Measurements from ENCODE around the gene PPFIA2.

DNA sequence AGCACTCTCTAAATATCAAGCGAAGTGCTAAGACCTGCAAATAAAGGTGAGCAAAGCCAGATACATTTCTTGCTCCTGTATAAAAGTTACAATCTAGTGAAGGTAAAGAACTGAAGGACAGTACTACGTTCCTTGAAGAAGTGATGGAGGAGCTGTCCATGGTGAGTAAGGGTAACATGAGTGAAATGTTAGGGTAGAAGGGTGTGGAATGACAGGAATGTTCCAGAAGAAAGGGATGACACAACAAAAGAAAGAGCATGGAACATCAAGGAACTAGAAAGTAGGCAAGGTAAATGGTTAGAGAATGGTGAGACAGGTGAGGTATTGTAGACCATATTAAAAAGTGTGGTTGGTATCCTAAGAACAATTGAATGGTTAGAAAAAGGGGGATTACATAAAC lies 408.8 kb downstream of the PPFIA2 start:
- TF ChIP-seq CTCF (IDR thresholded peaks at IDR 0.05) (no peak), POLR2A (IDR thresholded peaks at IDR 0.05; ENCODE audit: low read depth) (no peak), EP300 (IDR thresholded peaks at IDR 0.05) (no peak)

Data from esophagus muscularis mucosa (tissue), 4 donors.